Immature natural killer cell (primary cell): ENCODE results near the gene NOLC1. TPM values are rescaled to one million over a fixed set of nuclear protein-coding genes. Genes with fewer than 3 reads are reported as not detected.
A peak's percentile ranks its signal among the peaks of the same experiment; 100 is the strongest.
"Not testable (repeated sequence)": the region's sequence is repeated elsewhere in the genome, so short reads cannot be mapped to it uniquely, and the experiment has no call there.

Experiments used
- DNase-seq, 3 donors: peaks; one replicate each; pipeline ENCODE4 v3.0.0; 2022; ENCODE audit warnings: mixed read lengths in 1 of 3
- H3K27ac Mint-ChIP-seq, 6 donors: one replicate each; pipeline ENCODE4 v1.8.0; 2020; ENCODE audit warnings: mixed read lengths in 6 of 6, mild to moderate bottlenecking in 5 of 6, inconsistent platforms in 4 of 6, moderate library complexity in 3 of 6
- H3K27me3 Mint-ChIP-seq, 3 donors: one replicate each; pipeline ENCODE4 v1.8.0; 2020 to 2021; ENCODE audit warnings: low read depth in 3 of 3, mild to moderate bottlenecking in 3 of 3, mixed read lengths in 3 of 3, moderate library complexity in 3 of 3, inconsistent platforms in 1 of 3
- H3K36me3 Mint-ChIP-seq, 3 donors: one replicate each; pipeline ENCODE4 v1.8.0; 2020; ENCODE audit warnings: mixed read lengths in 3 of 3, inconsistent platforms in 2 of 3, mild to moderate bottlenecking in 2 of 3
- H3K4me1 Mint-ChIP-seq, 2 donors: one replicate each; pipeline ENCODE4 v1.8.0; 2020; ENCODE audit warnings: inconsistent platforms in 2 of 2, mild to moderate bottlenecking in 2 of 2, mixed read lengths in 2 of 2, moderate library complexity in 1 of 2
- H3K4me3 Mint-ChIP-seq, 5 donors: one replicate each; pipeline ENCODE4 v1.8.0; 2020; ENCODE audit warnings: mild to moderate bottlenecking in 5 of 5, mixed read lengths in 5 of 5, inconsistent platforms in 3 of 5, moderate library complexity in 3 of 5
- H3K9me3 Mint-ChIP-seq, 6 donors: one replicate each; pipeline ENCODE4 v1.8.0; 2020; ENCODE audit warnings: mild to moderate bottlenecking in 6 of 6, mixed read lengths in 6 of 6, inconsistent platforms in 4 of 6, moderate library complexity in 3 of 6
- polyA plus RNA-seq, 3 donors: library from polyadenylated mRNA; unstranded; fragments of 300-500 nt; fragmentation: Illumina TruSeq; gene quantifications; one replicate each; pipeline ENCODE4 v1.2.3, GENCODE V29; 2021

NOLC1 gene
- polyA plus RNA-seq, 3 donors from 2014 or later: 15.1 to 80.4 (median 29.4) TPM

- Mint-ChIP-seq H3K4me1 (peaks cover 8 to 9% of the 10 kb centered on the region in 2 donors), H3K36me3 (no peaks in the 10 kb centered on the region), H3K4me3 (no peak overlapping the region), H3K9me3 (no peaks in the 10 kb centered on the region), H3K27ac (peak overlapping the region in 1 of 6 donors; percentile 86), H3K27me3 (no peaks in the 10 kb centered on the region)
- no peak for DNase-seq
These were observed 36.2 kb downstream of the NOLC1 start for GRCh38 chr10:102188298-102188940.

- H3K27ac Mint-ChIP-seq: peak overlapping the region; percentile 79 to 91 (median 84)
- not testable (repeated sequence) for H3K36me3 Mint-ChIP-seq, H3K9me3 Mint-ChIP-seq, H3K4me1 Mint-ChIP-seq, H3K27me3 Mint-ChIP-seq
- peak overlapping the region; percentile 46 to 81 (median 51) for H3K4me3 Mint-ChIP-seq
- peak; percentile 18 to 23 (median 21) for DNase-seq
These were observed 37.0 kb downstream of the NOLC1 start for GRCh38 chr10:102188941-102189898.

- Mint-ChIP-seq H3K36me3 (no peaks in the 10 kb centered on the region), H3K4me3 (no peak overlapping the region), H3K27me3 (peaks cover 0 to 3% (median 0%) of the 10 kb centered on the region in 3 donors), H3K4me1 (peaks cover 8 to 9% of the 10 kb centered on the region in 2 donors), H3K9me3 (no peaks in the 10 kb centered on the region), H3K27ac (no peak overlapping the region)
- no peak for DNase-seq
These were observed 39.8 kb downstream of the NOLC1 start for GRCh38 chr10:102191956-102192355.

GRCh38 chr10:102195296-102195870 lies 43.2 kb downstream of the NOLC1 start:
- no peak for DNase-seq
- Mint-ChIP-seq H3K4me3 (no peak overlapping the region), H3K4me1 (no peaks in the 10 kb centered on the region), H3K36me3 (no peaks in the 10 kb centered on the region), H3K9me3 (no peaks in the 10 kb centered on the region), H3K27me3 (peaks cover 0 to 3% (median 2%) of the 10 kb centered on the region in 3 donors), H3K27ac (no peak overlapping the region)

GRCh38 chr10:102196893-102197292 lies 44.7 kb downstream of the NOLC1 start:
- Mint-ChIP-seq H3K9me3 (no peaks in the 10 kb centered on the region), H3K4me3 (no peak overlapping the region), H3K27ac (no peak overlapping the region), H3K27me3 (peaks cover 0 to 3% (median 2%) of the 10 kb centered on the region in 3 donors), H3K4me1 (no peaks in the 10 kb centered on the region), H3K36me3 (no peaks in the 10 kb centered on the region)
- no peak for DNase-seq

- H3K36me3 Mint-ChIP-seq: no peaks in the 10 kb centered on the region
- no peaks in the 10 kb centered on the region for H3K9me3 Mint-ChIP-seq
- H3K27me3 Mint-ChIP-seq: peaks cover 0 to 3% (median 2%) of the 10 kb centered on the region in 3 donors
- H3K4me1 Mint-ChIP-seq: no peaks in the 10 kb centered on the region
- no peak for DNase-seq
- H3K4me3 Mint-ChIP-seq: no peak overlapping the region
- no peak overlapping the region for H3K27ac Mint-ChIP-seq
These were observed 45.8 kb downstream of the NOLC1 start for GRCh38 chr10:102198027-102198426.

GRCh38 chr10:102200751-102201640 lies 48.8 kb downstream of the NOLC1 start:
- no peak for DNase-seq
- no peaks in the 10 kb centered on the region for H3K36me3 Mint-ChIP-seq

GRCh38 chr10:102202386-102202785 lies 50.2 kb downstream of the NOLC1 start:
- peaks cover 0 to 2% (median 0%) of the 10 kb centered on the region in 3 donors for H3K27me3 Mint-ChIP-seq
- H3K4me1 Mint-ChIP-seq: no peaks in the 10 kb centered on the region
- no peaks in the 10 kb centered on the region for H3K36me3 Mint-ChIP-seq
- DNase-seq: no peak
- no peak overlapping the region for H3K4me3 Mint-ChIP-seq
- H3K27ac Mint-ChIP-seq: no peak overlapping the region
- H3K9me3 Mint-ChIP-seq: no peaks in the 10 kb centered on the region

More at GRCh38 chr10:102200751-102201640, 48.8 kb downstream of the NOLC1 start:
- Mint-ChIP-seq H3K4me3 (no peak overlapping the region), H3K4me1 (no peaks in the 10 kb centered on the region), H3K27me3 (peaks cover 0 to 2% (median 0%) of the 10 kb centered on the region in 3 donors), H3K27ac (no peak overlapping the region), H3K9me3 (no peaks in the 10 kb centered on the region)

GRCh38 chr10:102208311-102209035 lies 56.3 kb downstream of the NOLC1 start:
- Mint-ChIP-seq H3K4me3 (no peak overlapping the region), H3K9me3 (no peaks in the 10 kb centered on the region), H3K27me3 (peaks cover 0 to 1% (median 0%) of the 10 kb centered on the region in 3 donors), H3K36me3 (no peaks in the 10 kb centered on the region), H3K4me1 (no peaks in the 10 kb centered on the region), H3K27ac (no peak overlapping the region)
- DNase-seq: no peak

- DNase-seq: no peak
- Mint-ChIP-seq H3K27me3 (peaks cover 0 to 3% (median 0%) of the 10 kb centered on the region in 3 donors), H3K27ac (no peak overlapping the region), H3K4me1 (no peaks in the 10 kb centered on the region), H3K9me3 (no peaks in the 10 kb centered on the region), H3K36me3 (no peaks in the 10 kb centered on the region), H3K4me3 (no peak overlapping the region)
These were observed 59.6 kb downstream of the NOLC1 start for GRCh38 chr10:102211615-102212299.
